ENCODE results near the gene GBE1. TPM values are rescaled to one million over a fixed set of nuclear protein-coding genes. Genes with fewer than 3 reads are reported as not detected.
"Not testable (repeated sequence)": the region's sequence is repeated elsewhere in the genome, so short reads cannot be mapped to it uniquely, and the experiment has no call there.

The GBE1 gene
- polyA plus RNA-seq, 1 donor: 10.0 TPM

- no peak for DNase-seq
These were observed 8.8 kb downstream of the GBE1 start for GRCh38 chr3:81752604-81753003.

- no peak for DNase-seq
These were observed 12.2 kb downstream of the GBE1 start for GRCh38 chr3:81749265-81749664.

DNA sequence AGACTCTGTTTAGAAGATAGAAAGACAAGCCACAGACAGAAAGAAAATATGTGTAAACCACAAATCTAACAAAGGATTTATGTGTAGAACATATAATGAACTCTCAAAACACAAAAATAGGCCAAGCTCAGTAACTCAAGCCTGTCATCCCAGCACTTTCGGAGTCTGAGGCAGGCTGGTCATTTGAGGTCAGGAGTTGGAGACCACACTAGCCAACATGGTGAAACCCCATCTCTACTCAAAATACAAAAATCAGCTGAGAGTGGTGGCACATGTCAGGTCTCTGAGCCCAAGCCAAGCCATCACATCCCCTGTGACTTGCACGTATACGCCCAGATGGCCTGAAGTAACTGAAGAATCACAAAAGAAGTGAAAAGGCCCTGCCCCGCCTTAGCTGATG is 14.2 kb downstream of the GBE1 start:
- DNase-seq: not testable (repeated sequence)

- DNase-seq: no peak
These were observed 17.1 kb downstream of the GBE1 start for GRCh38 chr3:81744366-81744765.

- no peak for DNase-seq
These were observed 18.1 kb downstream of the GBE1 start for GRCh38 chr3:81743096-81744025.

- no peak for DNase-seq
These were observed 18.9 kb downstream of the GBE1 start for GRCh38 chr3:81742581-81742980.

- no peak for DNase-seq
These were observed 20.2 kb downstream of the GBE1 start for GRCh38 chr3:81741216-81741615.

DNA sequence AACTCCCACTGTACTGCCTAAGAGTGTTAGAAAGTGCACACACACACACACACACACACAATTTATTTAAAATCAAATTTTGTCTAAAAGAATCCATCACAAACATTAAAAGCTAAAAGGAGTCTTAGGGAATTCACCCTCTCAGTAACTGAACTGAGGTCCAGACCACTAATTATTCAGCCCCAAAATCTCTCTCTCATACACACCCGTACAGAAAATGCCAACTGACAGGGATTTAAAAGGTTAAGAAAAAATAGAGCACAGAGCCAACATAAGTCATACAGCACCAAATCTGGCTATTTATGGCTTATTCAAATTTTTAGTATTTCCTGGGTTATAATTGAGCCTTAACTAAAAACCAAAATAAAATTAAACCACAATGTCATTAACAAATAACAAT is 20.7 kb downstream of the GBE1 start:
- no peak for DNase-seq

- no peak for DNase-seq
These were observed 26.1 kb downstream of the GBE1 start for GRCh38 chr3:81735334-81735733.

DNA sequence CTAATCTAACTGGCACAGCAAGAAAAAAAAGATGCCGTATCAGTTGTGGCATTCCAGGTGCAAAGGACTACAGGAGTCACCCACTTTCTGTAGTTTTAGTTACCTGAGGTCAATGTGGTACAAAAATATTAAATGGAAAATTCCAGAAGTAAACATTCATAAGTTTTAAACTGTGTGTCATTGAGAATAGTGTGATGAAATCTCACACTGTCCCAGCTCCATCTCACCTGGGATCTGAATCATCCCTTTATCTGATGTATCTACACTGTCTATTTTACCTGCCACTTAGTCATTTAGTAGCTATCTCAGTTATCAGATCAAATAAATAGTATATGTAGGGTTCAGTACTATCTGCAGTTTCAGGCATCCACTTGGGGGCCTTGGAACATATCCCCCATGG is 26.7 kb downstream of the GBE1 start:
- DNase-seq: no peak

GRCh38 chr3:81732642-81733041 is 28.8 kb downstream of the GBE1 start:
- DNase-seq: no peak

GRCh38 chr3:81728766-81729544 is 32.5 kb downstream of the GBE1 start:
- DNase-seq: no peak

DNA sequence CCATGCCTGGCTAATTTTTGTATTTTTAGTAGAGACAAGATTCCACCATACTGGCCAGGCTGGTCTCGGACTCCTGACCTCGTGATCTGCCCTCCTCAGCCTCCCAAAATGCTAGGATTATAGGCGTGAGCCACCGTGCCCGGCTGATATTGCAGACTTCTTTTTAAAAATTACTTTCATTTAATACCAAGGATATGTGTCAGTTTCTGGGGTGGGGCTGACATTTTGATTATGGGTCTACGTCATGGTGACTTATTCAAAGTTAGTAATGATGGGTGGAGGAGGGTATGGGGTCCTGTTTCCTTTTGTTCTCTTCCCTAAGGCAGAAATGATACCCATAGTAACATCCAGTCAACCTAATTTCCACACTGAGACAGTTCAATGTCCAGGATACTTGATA is 34.7 kb downstream of the GBE1 start:
- DNase-seq: no peak

DNA sequence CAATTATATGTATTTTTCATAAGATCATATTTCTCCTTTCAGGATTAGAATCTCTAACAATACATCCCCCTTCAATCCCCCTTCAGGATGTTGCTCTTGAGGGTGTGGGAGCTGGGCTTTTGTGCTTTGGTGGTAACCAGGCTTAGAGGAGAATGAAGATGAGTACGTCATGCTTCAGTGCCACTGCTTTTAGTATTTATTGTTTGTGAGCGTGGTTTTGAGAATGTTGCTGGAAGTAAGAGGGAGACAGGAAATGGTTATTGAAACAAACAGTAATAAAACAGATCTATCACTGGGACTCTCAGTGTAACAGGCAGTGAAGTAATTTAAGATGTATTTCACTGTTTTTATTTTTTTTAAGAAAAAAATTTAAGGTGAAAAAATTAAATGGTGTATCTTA is 35.3 kb downstream of the GBE1 start:
- DNase-seq: no peak

DNA sequence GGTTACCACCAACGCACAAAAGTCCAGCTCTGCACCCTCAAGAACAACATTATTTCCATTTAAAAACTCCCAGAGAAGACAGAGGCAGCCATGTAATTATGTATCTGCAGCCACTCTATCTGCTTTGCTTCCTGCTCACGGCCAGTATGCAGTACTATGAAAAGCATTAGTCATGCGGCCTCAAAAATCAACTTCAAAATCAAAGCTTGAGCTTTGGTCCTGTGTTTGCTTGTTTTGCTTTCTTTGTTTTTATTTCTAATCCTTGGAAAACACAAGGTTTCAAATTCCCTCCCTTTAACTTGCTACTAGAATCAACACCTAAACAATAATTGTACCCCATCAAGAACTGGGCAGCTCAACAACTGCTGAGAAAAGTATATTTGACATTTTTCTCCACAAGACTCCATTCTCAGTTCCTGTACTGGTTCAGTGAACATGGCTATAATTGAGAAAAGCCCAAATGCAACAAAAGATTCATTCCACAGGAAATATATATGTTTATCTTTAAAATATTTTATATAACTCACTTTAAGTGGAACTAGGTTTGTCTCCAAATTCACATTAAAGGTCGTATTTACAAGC is 37.6 kb downstream of the GBE1 start:
- DNase-seq: no peak

DNA sequence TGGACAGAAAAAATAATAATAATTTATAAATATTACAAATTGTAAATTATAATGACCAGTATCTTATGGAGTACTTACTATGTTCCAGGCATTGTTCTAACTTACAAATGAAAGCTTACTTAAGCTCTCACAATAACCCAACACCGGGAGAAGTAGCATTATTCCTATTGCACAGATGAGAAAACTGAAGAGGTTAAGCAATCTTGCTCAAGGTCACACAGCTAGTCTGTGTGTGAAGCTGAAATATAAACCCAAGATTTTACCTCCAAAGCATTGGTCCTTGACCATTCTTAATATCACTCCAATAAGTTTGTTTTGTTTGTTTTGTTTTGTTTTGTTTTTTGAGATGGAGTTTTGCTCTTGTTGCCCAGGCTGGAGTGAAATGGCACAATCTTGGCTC is 43.1 kb downstream of the GBE1 start:
- DNase-seq: no peak

GRCh38 chr3:81716870-81717509 is 44.5 kb downstream of the GBE1 start:
- no peak for DNase-seq

DNA sequence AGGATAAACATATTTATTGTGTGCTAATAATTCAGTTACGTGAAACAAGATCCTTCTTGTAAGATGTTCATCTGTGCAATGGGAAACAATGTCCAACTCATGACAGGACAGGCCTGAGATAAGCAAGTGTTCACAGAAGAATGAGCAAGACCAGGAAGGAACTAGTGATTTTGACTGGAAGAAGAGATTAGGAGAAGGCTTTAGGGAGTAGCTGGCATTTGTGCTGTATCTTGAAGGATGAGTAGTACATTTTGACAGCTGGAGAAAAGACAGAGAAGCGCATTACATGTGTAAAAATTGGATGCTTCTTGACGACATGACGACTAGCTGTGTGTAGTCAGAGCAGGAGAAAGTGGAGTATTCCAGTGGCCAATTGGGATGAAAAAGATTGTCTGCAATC is 48.4 kb downstream of the GBE1 start:
- DNase-seq: no peak

GRCh38 chr3:81709606-81710005 is 51.8 kb downstream of the GBE1 start:
- no peak for DNase-seq

GRCh38 chr3:81707996-81708395 is 53.4 kb downstream of the GBE1 start:
- no peak for DNase-seq

- DNase-seq: no peak
These were observed 59.3 kb downstream of the GBE1 start for GRCh38 chr3:81702126-81702525.

DNA sequence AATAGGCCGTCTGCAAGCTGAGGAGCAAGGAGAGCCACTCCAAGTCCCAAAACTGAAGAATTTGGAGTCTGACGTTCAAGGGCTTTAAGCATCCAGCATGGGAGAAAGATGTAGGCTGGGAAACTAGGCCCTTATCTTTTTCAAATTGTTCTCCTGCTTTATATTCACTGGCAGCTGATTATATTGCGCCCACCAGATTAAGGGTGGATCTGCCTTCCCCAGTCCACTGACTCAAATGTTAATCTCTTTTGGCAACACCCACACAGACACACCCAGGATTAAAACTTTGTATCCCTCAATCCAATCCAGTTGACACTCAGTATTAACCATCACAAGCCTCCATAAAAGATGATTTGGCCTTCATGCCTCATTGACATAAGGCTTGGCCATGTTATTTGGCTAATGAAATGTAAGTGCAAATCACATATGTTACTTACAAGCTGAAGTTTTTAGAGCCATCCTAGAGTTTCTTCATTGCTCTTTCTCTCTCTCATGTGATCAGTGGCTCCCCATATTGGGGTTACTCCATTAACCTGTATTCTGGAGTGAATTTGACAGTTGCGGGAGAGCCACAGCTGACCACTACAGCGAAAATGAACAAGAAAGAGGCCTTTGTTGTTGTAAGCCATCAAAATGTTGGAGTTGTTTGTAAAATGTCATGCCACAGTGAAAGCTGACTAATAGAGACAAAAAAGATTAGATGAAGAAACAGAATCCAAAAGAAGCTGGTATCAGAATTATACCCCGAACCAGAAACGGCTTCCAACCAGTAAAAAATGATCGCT is 61.7 kb downstream of the GBE1 start:
- no peak for DNase-seq
